Measurements from ENCODE around the gene TMEM40.
"Not testable (repeated sequence)": the region's sequence is repeated elsewhere in the genome, so short reads cannot be mapped to it uniquely, and the experiment has no call there.

The TMEM40 gene

DNA sequence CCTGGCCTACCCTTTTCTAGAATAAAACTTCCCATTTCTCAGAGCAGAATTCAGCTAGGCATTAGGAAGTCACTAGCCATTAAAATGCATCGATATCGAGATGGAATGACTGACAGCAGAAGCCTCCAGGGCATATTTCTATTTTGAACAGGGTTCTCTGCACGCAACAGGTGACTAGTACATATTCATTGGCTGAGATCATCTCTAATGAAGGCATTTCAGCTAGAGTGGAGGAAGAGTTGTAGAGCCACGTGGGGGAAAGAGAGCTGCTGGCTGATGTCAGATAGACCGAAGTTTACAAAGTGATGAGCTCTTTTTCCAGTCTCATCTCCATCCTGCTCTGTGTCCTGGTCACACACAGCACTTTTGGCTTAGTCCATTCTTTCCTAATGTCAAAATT, 7.5 kb downstream of the TMEM40 start:
- no peak for DNase-seq (ENCODE audit: low spot score)

DNA sequence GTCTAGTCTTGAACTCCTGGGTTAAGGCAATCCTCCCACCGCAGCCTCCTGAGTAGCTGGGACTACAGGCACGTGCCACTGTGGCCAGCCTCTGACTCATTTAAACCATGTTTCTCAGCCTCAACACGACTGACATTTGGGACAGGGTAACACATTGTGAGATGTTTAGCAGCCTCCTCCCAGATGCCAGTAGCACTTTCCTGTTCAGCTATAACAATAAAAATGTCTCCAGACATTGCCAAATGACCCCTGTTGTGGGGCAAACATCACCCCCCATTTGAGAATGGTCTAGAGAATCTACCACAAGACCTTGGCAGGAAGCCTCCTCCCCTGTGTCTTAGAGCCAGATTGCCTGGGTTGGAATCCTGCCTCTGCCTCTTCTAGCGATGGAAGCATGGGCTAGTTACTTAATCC, 8.4 kb downstream of the TMEM40 start:
- peak; percentile 7 for DNase-seq (ENCODE audit: low spot score)

DNA sequence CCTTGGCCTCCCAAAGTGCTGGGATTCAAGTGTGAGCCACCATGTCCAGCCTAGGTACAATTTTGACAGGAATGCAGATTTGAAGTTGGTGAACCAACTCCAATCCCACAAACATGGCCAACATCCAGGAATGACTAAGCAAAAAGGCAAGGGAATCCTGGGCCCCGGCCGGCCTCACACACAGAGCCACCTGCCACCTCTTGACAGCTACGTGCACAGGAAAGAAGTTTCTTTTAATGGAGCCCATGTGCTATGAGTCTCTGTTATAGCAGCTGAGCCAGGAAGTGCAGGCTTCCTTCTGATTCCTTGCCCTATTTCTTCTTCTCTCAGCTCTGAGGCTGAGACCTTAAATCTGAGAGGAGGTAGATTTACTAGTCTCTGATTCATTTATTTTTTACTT, 8.8 kb downstream of the TMEM40 start:
- no peak for DNase-seq (ENCODE audit: low spot score)

DNA sequence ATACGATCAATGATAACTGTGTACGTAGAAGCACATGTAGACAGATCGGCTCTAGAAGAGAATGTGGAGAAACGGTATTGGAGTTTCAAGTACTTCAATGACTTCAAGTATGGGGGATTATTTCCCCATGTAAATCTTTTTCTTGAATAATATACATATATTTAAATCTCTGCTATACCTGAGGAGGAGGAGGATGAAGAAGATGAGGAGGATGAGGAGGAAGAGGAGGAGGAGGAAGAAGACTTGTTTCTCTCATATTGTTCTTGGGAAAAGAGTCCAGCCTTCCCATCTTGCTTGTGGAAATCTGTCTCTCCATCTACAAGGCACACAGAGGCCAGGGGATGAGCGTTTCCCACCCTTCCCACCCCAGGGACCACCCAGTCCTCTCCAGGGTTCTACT, 10.6 kb downstream of the TMEM40 start:
- DNase-seq (ENCODE audit: low spot score) = no peak

DNA sequence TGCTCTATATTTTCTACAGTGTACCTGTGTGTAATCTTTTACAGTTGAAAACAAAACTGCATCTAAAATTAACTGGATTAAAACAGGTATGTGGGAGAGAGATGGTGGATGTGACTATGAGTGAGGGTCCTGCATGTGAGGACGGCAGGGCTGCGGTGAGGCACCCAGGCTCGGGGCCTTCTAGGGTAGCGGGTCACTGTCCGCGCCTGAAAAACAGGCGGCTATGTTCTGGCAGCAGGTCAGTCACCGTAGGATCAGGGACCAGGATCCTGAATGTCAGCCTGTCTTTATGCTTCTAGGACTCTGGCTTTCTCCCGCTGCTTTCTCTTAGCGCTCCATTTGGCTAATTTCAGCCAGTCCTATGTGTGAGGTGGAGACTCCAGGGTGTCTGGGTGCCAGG, 12.6 kb downstream of the TMEM40 start:
- DNase-seq (ENCODE audit: low spot score) = no peak

DNA sequence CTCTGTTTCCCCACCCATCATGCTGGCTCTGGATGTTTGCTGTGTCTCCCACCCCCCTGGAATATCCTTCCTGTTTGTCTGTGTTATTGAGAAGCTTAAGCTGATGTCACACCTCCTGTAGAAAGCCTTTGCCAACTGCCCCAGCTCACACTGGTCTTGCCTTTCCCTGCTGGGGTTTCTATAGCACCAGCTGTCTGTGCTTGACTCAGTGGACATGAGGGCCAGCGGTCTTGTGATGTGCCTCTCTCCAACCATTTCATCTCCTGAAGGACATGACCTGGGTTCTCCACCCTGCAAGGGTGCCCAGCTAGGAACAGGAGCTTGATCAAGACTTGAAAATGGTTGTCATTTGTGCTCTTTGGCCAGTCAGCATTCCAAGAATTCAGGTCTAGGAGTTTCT, 14.7 kb downstream of the TMEM40 start:
- DNase-seq (ENCODE audit: low spot score) = no peak

DNA sequence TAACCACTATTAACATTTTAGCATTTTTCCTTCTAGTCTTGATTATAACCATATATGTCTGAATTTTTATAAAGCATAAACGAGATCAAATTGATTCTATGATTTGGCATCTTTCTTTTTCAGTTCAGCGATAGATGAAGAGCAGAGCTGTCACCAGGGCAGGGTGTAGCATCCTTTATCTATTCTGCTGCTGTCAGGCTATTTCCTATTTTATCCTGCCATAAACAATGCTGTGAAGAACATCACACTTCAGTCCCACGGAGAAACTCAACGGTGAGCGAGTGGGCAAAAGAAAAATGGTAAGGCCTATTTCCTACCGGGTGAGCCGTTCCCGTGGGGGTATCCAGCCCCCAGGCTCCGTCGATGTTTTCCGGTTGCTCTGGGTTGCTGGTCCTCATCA, 15.5 kb downstream of the TMEM40 start:
- no peak for DNase-seq (ENCODE audit: low spot score)

DNA sequence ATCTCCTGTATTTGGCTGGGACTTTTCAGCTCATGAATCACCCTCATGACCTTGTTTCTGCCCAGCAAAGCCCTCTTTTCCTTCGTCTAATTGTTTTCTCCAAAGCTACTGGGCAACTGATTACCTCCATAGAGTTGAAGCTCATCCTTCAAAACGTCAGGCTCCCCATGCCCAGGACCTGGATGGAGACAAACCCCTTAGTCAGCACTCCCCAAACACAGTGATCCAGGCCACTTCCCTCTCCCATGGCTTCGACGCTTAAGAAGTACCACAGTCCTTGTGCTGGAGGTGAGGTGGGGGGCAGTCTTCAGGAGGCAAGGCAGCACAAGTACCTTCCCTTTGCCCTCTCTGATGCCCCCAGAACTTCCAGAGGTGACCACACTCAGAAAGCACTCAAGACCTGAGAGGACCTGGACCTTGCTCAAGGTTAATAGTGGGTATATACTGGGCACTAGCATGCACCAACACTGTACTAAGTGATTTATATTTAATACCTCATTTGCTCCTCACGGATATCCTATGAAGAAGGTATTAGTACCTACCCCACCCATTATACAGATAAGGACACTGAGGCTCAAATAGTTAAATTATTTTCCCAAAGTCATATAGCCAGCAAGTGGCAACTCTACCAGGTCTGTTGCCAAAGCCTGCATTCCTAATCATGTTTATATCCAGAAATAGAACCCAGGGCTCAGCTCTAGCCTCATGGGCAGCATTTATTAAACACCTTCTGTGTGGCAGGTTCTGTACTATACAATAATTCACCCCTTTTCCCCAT, 16.5 kb downstream of the TMEM40 start:
- no peak for DNase-seq (ENCODE audit: low spot score)

DNA sequence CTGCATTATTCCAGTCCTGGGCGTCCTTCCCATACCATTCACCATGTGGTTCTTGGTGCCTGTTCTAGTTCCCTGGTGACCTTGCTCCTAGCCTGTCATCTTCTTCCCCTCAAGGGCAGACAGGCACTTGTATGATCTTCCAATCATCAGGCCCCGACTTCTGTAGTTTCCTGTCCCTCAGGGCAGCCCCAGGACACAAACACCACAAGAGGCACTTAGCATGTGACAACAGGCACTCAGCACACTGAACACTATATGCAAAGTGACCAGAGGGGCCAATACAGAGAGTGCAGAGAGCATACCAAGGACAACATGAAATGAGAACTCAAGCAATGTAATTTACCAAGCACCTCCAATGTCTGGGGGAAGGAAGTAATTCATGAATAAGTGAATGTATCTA, 17.9 kb downstream of the TMEM40 start:
- DNase-seq (ENCODE audit: low spot score) = no peak

DNA sequence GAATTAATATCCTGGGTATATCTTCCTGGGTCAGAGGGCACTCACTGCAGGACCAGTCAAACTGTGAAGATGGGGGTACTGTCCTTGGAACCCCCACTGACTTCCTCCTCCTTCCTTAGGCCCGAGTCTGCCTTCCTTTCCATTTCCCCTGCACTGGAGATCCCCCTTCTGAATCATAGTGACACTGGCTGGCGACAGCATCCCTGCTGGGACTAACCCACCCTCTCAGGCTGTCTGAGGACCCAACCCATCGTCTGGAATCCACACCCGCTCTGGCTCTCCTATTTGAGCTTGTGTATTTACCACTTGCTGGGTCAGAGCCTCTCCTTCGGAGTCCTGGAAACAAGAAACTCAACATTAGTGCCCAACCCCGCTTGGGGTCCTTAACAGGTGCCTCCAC, 21.2 kb downstream of the TMEM40 start:
- DNase-seq (ENCODE audit: low spot score) = no peak

DNA sequence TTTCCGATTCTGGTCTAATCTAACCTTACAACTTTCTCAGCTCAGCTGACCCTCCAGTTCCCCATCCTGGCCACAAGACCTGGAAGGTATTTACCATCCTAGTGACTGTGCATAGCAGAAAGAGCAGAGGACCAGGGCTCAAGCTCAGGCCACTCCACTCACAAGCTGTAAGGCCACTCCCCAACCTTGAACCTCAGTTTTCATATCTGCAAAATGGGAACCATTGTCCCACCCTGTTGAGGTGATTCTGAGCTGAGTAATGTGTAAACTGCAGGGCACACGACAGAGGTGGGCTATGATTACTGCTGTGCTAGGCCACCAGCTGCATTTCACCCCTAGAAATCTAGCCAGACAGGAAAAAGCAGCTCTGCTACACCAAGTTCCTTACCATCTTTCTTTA, 21.7 kb downstream of the TMEM40 start:
- no peak for DNase-seq (ENCODE audit: low spot score)

DNA sequence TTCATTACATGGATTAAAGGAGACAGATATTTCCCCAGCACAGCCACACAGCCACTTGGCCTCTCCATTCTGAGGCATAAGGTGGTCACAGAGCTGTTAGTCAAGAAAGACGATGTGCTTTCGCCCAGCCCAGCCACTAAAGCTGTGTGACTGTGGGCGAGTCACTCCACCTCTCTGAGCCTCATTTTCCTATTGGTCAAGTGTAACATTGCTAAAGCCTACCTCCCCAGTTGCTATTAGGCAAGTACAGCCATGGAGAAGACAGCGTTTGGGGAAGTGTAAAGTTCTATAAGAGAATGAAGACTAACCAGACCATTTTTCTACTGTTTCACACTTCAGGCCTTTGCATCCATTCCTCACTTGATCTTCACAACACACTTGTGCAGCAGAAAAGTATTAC, 24.1 kb downstream of the TMEM40 start:
- DNase-seq (ENCODE audit: low spot score) = no peak

DNA sequence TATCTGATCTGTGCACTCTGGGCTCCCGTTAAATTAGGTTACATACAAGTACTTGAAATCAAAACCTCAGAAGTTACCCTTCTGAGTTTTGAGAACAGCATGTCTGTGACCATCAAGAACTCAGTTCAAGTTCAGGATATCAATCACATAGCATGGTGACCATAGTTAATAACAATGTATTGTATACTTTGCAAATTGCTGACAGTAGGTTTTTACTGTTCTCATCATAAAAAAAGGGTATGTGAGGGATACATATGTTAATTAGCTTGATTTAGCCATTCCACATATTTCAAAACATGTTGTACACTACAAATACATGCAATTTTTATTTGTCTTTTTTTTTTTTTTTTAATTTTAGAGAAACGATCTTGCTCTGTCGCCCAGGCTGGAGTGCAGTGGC, 25.5 kb downstream of the TMEM40 start:
- no peak for DNase-seq (ENCODE audit: low spot score)

DNA sequence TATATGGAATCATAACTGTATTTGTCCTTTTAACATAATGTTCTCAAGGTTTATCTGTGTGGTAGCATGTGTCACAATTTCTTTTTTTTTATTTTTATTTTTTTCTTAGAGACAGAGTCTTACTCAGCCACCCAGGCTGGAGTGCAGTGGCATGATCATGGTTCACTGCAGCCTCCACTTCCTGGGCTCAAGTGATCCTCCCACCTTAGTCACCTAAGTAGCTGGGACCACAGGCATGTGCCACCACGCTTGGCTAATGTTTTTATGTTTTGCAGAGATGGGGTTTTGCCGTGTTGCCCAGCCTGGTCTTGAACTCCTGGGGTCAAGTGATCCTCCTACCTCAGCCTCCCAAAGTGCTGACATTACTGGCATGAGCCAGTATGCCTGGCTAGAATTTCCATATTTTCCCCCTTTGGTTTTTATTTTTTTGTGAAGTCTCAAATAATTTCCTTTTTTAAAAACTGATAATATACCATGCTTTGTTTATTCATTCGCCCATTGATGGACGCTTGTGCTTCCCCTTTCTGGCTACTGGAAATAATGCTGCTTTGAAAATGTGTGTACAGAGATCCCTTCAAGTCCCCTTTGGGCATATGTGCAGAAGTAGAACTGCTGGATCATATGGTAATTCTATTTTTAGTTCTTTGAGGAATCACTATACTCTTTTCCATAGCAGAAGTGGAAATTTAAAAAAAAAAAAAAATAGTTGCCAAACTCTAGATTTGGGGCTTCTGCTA, 28.4 kb downstream of the TMEM40 start:
- no peak for DNase-seq (ENCODE audit: low spot score)

DNA sequence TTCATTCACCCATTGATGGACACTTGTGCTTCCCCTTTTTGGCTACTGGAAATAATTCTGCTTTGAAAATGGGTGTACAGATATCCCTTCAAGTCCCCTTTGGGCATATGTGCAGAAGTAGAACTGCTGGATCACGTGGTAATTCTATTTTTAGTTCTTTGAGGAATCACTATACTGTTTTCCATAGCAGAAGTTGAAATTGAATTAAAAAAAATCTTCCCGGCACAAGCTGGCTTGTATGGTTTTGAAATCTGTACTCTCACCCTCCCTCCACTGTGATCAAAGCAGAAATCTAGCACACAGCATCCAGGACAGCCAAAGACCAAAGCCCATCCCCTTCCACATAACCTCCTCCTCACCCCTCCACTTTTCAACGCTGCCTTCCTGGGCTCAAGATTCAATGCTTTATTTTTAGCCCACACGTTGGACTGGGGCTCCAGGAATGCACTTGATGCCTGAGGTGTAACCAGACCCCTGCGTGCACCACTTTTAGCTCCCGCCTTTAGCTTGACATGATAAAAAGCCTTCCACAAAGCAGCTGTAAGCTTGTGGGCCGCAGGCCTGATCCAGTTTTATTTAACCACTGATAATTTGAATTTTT, 29.9 kb downstream of the TMEM40 start:
- no peak for DNase-seq (ENCODE audit: low spot score)

DNA sequence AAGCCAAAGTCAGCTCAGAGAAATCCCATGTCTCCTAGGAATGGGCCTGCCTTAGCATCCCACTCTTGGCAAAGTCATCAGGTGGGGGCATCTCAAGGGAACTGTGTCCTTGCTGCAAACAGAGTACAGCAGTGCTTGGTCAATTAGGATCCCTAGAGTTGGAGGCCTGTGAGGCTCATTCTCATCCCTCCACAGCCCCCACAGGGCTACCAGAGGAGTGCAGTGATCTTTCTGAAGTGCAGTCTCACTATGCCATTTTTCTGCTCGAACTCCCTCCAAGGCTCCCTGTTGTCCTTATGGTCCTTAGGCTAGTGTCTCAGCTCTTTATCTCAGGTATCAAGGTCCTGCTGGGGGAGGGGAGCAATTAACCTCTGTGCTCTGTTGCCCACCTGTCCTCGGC, 31.1 kb downstream of the TMEM40 start:
- DNase-seq (ENCODE audit: low spot score) = no peak

DNA sequence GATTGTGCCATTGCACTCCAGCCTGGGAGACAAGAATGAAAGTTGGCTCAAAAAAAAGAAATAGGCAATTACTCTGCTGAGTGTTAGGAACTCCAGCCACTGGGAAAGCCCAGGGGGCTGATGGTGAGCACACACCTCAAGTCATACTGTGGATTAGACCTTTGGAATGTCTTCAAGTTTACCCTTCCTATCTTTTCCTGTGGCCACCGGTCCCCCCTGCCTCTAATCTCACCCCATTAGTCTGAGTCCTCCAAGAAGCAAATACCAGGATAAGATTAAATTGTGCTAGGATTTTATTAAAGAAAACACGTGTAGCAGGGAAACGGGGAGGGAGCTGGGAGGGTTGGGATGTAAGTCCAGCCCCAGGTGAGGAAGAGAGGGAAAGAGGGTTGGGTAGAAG, 31.6 kb downstream of the TMEM40 start:
- no peak for DNase-seq (ENCODE audit: low spot score)

DNA sequence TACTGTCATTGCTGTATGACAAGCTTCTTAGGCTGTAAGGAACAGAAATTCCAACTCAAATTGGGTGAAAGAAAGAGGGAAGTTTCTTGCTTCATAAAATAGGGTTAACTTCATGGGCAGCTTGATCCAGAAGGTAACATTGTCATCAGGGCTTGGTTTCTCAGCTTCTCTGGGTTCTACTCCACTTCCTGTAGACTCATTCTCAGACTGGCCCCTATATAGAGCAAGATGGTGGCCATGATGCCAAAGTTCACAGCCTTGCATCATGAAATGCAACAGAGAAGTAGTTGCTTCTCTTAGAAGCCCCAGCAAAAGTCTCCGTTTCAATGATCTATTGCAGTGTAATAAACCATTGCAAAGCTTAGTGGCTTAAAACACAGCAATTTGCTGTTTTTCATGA, 33.6 kb downstream of the TMEM40 start:
- DNase-seq (ENCODE audit: low spot score) = no peak

DNA sequence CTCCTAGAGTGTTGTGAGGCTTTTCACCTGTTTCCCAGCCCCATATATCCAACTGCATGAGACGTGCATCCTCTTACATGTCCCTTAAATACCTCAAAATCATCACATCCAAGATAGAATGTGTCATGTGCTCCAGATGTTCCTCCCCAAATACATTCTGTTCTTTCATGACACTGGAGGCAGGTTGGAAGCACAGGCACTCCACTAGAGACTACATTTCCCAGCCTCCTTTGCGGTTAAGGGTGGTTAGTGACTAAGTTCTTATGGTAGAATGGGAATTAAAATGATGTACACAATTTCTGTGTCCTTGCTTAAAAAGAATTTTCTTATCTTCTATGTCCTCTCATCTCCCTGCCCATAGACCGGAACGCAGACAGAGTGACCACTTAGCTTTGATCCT, 34.3 kb downstream of the TMEM40 start:
- DNase-seq (ENCODE audit: low spot score) = no peak

DNA sequence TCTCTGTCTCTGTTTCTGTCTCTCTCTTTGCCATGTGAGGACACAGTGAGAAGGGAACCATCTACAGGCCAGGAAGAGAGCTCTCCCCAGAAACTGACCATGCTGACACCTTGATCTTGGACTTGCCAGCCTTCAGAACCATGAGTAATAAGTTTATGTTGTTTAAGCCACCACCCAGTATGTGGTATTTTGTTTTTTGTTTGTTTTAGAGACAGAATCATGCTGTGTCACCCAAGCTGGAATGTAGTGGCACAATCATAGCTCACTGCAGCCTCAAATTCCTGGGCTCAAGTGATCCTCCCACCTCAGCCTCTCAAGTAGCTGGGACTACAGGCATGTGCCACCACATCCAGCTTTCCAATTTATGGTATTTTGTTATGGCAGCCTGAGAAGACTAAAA, 35.7 kb downstream of the TMEM40 start:
- not testable (repeated sequence) for DNase-seq (ENCODE audit: low spot score)

DNA sequence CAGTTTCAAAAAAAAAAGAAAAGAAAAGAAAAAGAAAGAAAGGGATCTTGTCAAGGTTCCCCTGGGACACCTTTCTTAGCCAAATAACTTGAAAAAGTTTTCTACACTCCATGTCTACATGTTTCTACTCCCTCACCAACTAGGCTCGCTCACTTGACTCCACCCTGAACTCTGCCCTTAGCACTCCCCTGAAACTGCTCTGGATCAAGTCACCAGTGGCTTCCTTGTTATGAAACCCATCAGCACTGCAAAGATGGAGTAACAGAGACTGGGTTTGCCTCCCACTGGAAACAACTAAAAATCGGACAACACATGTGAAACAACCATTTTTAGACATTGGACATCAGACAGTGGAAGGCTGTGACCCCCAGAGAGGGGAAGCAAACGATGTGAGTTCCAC, 36.8 kb downstream of the TMEM40 start:
- no peak for DNase-seq (ENCODE audit: low spot score)

DNA sequence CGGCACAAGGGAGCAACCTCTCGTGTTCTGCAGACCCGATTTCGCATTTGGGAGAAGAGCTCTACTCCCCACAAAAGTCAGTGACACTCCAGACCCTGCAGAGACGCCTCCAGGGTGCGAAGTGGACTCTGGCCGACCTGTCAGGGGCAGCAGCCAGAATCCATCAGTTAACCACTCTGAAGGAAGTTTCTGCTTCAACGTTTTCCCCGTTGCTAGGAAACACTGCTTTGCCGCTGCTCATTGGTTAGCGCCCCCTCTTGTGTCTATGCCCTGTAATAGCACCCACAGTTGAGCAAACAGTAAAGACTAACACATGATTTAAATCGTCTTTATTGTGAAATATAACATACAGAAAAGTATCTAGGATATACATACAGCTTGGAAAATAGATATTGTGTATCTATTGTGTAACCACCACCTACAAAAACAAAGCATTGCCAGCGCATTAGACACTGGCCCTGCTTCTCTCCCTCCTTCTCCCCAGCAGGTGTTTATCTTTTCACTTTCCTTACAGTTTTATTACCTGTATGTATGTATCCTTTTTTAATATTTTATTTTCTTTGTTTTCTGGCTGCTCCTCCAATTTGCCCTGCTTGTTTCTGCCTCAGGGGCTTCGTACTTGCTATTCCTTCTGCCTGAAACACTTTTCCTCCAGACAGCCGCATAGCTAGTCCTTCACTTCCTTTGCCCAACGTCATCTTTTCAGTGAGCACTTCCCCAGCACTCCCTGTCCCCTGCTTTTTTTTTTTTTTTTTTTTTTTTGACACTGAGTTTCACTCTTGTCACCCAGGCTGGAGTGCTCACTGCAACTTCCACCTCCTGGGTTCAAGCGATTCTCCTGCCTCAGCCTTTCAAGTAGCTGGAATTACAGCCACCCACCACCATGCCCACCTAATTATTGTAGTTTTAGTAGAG, 38.8 kb downstream of the TMEM40 start:
- DNase-seq (ENCODE audit: low spot score) = peak; percentile 88

All from CD4-positive, alpha-beta T cell treated with Interleukin-2 at 100 ng/mL for 4 hours (primary cell).